ENCODE data around the gene SFXN3.

The SFXN3 gene

DNA sequence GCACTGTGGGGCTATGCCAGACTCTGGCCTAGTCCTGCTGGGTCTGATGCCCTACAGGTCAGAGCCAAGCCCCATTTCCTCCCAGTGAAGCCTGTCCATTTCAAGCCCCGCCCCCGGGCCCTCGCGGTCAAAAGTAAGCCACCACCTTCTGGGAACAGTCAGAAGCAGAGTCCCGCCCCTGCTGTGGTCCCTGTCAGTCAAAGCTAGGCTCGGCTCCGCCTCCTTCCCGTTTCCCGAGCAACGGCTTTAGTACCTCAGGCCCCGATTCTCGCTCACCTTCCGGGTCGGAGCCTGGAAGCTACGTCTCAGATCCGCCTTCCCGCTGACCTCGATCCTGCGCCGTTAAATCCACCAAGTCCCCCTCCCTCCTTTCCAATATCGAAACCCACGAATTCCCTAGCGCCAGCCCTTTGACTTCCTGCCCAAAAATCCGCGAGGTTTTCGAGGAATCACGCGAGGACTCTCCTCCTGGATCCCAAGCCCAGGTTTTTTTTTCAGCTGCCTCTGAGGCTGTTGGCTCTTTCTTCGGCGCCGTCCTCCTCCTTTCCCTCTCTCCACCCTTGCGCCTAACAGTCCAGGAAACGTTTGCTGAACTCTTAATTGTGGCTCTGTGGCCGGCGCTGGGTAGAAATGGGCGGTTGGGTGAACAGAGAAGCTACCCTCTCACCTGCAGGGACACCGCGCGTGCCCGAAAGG, 11.8 kb downstream of the SFXN3 start:
- Histone ChIP-seq H3K9me3 (ENCODE audit: control insufficient read depth in 5 of 5, low read length in 5 of 5) (no peaks in the 10 kb centered on the region), H3K4me1 (ENCODE audit: control insufficient read depth in 5 of 5, insufficient read depth in 5 of 5, low read length in 5 of 5) (peaks cover 11 to 20% (median 16%) of the 10 kb centered on the region in 5 donors), H3K27ac (ENCODE audit: low read depth, low read length) (peak overlapping the region; percentile 76), H3K9ac (ENCODE audit: low read length in 5 of 5) (peak overlapping the region; percentile 58 to 85 (median 80)), H3K36me3 (ENCODE audit: control insufficient read depth in 5 of 5, insufficient read depth in 5 of 5, low read length in 5 of 5) (peaks cover 0 to 26% (median 24%) of the 10 kb centered on the region in 5 donors), H3K27me3 (ENCODE audit: control insufficient read depth in 5 of 5, insufficient read depth in 4 of 5, low read length in 5 of 5) (peaks cover 12 to 18% (median 14%) of the 10 kb centered on the region in 5 donors), H3K4me3 (ENCODE audit: low read depth in 1 of 5, low read length in 5 of 5) (peak overlapping the region; percentile 60 to 88 (median 75))

DNA sequence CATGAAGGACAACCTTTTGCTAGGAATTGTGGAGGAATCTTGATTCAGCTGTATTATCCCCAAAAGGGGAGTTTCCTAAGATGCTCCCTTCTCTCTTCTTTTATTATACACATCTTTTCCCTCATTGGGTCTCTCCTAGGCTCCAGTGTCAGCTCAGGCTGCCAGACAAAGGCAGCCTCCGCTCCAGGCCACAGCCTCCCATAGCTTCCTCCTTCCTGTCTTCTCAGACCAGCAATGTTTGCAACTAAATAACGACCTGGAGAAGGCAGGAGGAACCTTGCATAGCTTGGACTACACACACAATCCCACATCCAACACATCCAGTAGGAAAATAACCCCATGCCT, 12.3 kb downstream of the SFXN3 start:
- H3K9me3 ChIP-seq (ENCODE audit: control insufficient read depth in 5 of 5, low read length in 5 of 5): no peaks in the 10 kb centered on the region
- H3K4me1 ChIP-seq (ENCODE audit: control insufficient read depth in 5 of 5, insufficient read depth in 5 of 5, low read length in 5 of 5): peaks cover 11 to 20% (median 16%) of the 10 kb centered on the region in 5 donors
- H3K36me3 ChIP-seq (ENCODE audit: control insufficient read depth in 5 of 5, insufficient read depth in 5 of 5, low read length in 5 of 5): peaks cover 0 to 21% (median 18%) of the 10 kb centered on the region in 5 donors
- peak overlapping the region; percentile 76 for H3K27ac ChIP-seq (ENCODE audit: low read depth, low read length)
- H3K9ac ChIP-seq (ENCODE audit: low read length in 5 of 5): peak overlapping the region; percentile 7 to 85 (median 80)
- H3K4me3 ChIP-seq (ENCODE audit: low read depth in 1 of 5, low read length in 5 of 5): peak overlapping the region; percentile 60 to 88 (median 75)
- H3K27me3 ChIP-seq (ENCODE audit: control insufficient read depth in 5 of 5, insufficient read depth in 4 of 5, low read length in 5 of 5): peaks cover 17 to 23% (median 19%) of the 10 kb centered on the region in 5 donors

DNA sequence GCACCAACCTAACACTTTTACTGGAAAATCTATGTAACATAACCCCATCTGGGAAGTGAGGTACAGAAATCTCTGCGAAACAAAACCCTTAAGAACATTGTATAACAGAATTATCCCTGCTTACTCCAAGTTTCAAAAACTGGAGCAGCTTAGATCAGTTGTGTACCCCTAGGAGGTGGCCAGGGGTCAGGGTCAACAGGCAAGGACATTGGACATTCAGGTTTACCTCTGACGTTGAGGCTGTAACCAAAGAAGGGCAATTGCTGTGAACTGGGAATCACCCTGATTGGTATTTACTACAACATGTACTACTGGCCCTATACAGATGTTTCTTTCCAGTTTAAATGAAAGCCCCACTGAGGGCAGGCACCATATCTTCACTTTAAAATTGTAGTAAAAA, 13.1 kb downstream of the SFXN3 start:
- peaks cover 11 to 20% (median 16%) of the 10 kb centered on the region in 5 donors for H3K4me1 ChIP-seq (ENCODE audit: control insufficient read depth in 5 of 5, insufficient read depth in 5 of 5, low read length in 5 of 5)
- H3K27me3 ChIP-seq (ENCODE audit: control insufficient read depth in 5 of 5, insufficient read depth in 4 of 5, low read length in 5 of 5): peaks cover 25 to 31% (median 27%) of the 10 kb centered on the region in 5 donors
- no peak overlapping the region for H3K27ac ChIP-seq (ENCODE audit: low read depth, low read length)

DNA sequence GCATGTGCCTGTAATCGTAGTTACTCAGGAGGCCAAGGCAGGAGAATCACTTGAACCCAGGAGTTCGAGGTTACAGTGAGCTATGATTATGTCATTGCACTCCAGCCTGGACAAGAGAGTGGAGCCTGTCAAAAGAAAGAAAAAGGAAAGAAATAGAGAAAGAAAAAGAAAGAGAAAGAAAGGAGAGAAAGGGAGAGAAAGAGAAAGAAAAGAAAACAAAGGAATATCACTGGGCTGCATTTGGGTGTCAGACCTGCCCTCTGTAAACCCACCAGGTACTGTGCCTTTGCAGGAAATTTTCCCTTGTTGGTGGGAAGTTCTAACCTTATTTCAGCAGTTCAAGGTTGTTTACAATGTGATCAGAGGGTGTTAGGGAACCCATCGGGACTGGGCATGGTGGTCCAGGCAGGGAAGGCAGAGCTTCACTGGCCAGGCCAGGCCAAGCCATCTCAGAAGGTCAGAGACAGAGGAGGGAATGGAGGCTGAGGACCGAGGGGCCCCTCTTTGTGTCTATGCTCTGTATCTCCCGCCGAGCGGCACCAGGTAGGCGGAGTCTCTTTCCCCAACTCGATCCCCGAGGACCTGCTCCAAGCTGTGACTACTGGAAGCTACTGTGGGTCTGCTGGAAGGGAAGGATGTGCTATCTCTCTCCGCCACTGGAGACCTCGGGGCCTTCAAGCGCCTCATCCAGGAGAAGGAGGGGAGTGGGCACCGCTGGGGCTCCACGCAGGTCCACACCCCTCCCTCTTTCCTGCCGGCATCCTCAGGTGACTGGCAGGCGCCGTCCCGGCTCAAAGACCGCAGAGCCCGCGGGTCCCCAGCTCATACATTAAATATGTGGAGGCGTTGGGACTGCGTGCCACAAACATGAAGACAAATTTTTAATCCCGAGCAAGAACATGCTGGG, 15.6 kb downstream of the SFXN3 start:
- Histone ChIP-seq H3K27ac (ENCODE audit: low read depth, low read length) (no peak overlapping the region), H3K9me3 (ENCODE audit: control insufficient read depth in 5 of 5, low read length in 5 of 5) (no peaks in the 10 kb centered on the region), H3K36me3 (ENCODE audit: control insufficient read depth in 5 of 5, insufficient read depth in 5 of 5, low read length in 5 of 5) (no peaks in the 10 kb centered on the region), H3K27me3 (ENCODE audit: control insufficient read depth in 5 of 5, insufficient read depth in 4 of 5, low read length in 5 of 5) (peaks cover 37 to 49% (median 42%) of the 10 kb centered on the region in 5 donors), H3K4me1 (ENCODE audit: control insufficient read depth in 5 of 5, insufficient read depth in 5 of 5, low read length in 5 of 5) (peaks cover 11 to 27% (median 22%) of the 10 kb centered on the region in 5 donors), H3K9ac (ENCODE audit: low read length in 5 of 5) (no peak overlapping the region), H3K4me3 (ENCODE audit: low read depth in 1 of 5, low read length in 5 of 5) (no peak overlapping the region)

More for the DNA sequence above, 13.1 kb downstream of the SFXN3 start:
- Histone ChIP-seq H3K4me3 (ENCODE audit: low read depth in 1 of 5, low read length in 5 of 5) (no peak overlapping the region), H3K9me3 (ENCODE audit: control insufficient read depth in 5 of 5, low read length in 5 of 5) (no peaks in the 10 kb centered on the region), H3K9ac (ENCODE audit: low read length in 5 of 5) (no peak overlapping the region), H3K36me3 (ENCODE audit: control insufficient read depth in 5 of 5, insufficient read depth in 5 of 5, low read length in 5 of 5) (peaks cover 0 to 13% (median 11%) of the 10 kb centered on the region in 5 donors)

DNA sequence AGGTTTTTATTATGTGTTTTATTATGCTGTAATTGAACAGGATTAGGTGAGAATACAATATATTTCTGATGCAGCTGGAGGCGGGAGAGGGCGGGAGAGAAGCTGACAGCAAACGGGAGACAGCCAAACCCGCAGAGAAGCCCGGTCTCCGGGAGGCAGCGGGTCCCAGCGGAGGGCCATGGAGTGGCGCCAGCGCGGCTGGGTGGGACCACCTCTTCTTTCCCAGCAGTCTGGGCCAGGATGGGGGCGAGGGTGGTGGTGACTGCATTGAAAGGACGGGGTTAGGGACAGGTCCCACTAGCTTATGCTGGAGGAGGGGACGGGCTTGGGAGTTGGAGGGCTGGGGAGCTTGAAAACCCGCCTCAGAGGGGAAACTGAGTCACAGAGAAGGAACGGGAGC, 16.2 kb downstream of the SFXN3 start:
- Histone ChIP-seq H3K27me3 (ENCODE audit: control insufficient read depth in 5 of 5, insufficient read depth in 4 of 5, low read length in 5 of 5) (peaks cover 37 to 49% (median 42%) of the 10 kb centered on the region in 5 donors), H3K9ac (ENCODE audit: low read length in 5 of 5) (no peak overlapping the region), H3K4me3 (ENCODE audit: low read depth in 1 of 5, low read length in 5 of 5) (no peak overlapping the region), H3K9me3 (ENCODE audit: control insufficient read depth in 5 of 5, low read length in 5 of 5) (no peaks in the 10 kb centered on the region), H3K27ac (ENCODE audit: low read depth, low read length) (no peak overlapping the region), H3K4me1 (ENCODE audit: control insufficient read depth in 5 of 5, insufficient read depth in 5 of 5, low read length in 5 of 5) (peaks cover 9 to 21% (median 16%) of the 10 kb centered on the region in 5 donors), H3K36me3 (ENCODE audit: control insufficient read depth in 5 of 5, insufficient read depth in 5 of 5, low read length in 5 of 5) (no peaks in the 10 kb centered on the region)

DNA sequence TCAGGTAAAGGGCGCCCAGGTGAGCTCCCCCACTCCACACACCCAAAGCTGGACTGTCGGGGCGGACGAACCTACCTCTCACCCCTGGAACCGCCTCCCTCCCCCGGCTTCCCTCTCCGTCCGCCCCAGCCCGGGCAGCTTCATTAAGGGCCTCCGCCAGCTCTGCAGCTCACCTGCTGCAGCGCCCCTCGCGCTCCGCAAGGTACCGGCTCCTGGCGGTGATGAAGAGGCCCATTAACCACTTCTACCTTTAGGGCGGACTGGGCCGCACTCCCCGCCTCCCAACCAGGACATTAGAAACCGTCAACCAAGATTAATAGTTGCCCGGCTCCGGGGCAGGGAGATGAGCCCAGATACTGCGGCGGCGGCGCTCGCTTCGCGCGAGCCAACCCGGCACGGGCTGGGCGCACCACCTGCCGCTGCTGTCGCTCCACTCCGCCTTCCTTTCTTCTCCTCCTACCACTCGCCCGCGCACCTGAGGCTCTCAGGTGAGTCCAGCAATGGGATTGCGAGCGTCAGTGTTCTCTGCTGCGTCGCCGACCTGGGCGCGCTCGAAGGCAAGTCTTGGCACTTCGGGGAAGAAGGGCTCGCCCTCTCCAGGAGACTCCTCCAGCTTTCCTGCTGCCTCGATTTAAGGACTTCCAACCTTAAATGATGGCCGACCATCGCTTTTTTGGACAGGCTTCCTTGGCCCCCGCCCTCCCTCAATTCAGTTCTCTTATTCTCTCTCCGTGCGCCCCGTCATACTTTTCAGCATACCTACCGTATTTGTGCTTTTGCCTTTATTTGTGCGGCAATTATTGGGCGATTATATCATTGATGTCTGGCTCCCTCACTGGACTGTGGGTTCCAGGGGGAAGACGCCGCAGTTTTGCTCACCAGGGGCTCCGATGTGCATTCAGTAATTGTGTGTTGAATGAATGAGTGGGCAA, 17.2 kb downstream of the SFXN3 start:
- Histone ChIP-seq H3K9ac (ENCODE audit: low read length in 5 of 5) (no peak overlapping the region), H3K9me3 (ENCODE audit: control insufficient read depth in 5 of 5, low read length in 5 of 5) (no peaks in the 10 kb centered on the region), H3K4me3 (ENCODE audit: low read depth in 1 of 5, low read length in 5 of 5) (no peak overlapping the region), H3K36me3 (ENCODE audit: control insufficient read depth in 5 of 5, insufficient read depth in 5 of 5, low read length in 5 of 5) (no peaks in the 10 kb centered on the region), H3K27ac (ENCODE audit: low read depth, low read length) (no peak overlapping the region), H3K27me3 (ENCODE audit: control insufficient read depth in 5 of 5, insufficient read depth in 4 of 5, low read length in 5 of 5) (peaks cover 37 to 49% (median 42%) of the 10 kb centered on the region in 5 donors), H3K4me1 (ENCODE audit: control insufficient read depth in 5 of 5, insufficient read depth in 5 of 5, low read length in 5 of 5) (peaks cover 3 to 12% (median 10%) of the 10 kb centered on the region in 5 donors)

DNA sequence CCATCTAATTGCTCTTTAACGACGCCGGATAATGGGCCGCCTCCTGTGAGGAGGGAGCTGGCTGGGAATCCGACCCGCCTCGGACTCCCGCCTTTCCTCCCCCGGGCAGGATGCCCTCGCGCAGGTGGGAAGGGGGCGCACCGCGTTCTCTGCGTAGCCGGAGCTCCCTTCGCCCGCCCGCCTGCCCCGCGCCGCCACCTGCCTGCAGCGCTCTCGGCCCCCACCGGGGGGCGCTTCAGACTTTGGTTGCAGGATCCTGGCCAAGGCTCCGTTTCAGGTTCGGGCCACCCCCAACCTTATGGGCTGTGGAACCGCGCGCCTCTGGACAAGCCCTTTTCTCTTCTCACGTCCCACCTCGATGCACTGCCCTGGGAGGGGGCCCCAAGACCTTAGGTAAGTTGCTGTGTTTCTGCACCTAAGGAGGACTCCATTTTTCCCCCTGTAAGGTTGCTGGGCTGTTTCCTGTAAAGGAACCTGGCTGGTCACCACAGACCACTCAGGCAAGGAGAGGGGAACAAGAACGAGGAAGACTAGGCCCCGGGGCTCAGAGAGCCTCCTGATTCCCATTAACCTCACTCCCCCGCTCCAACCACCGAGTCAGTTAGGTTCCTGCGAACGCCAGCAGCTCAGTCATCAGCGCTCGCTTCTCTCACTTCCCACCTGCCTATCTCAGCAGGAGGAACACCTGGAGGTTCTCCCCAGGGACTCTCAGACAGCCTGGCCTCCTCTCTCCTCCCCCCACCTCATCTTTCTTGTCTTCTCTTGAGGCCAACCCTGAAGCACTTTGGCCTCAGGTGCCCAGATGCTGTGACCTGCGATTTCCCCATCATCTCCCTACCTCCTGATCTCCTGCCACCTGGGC, 19.4 kb downstream of the SFXN3 start:
- H3K4me1 ChIP-seq (ENCODE audit: control insufficient read depth in 5 of 5, insufficient read depth in 5 of 5, low read length in 5 of 5): peaks cover 0 to 9% (median 7%) of the 10 kb centered on the region in 5 donors
- H3K27me3 ChIP-seq (ENCODE audit: control insufficient read depth in 5 of 5, insufficient read depth in 4 of 5, low read length in 5 of 5): peaks cover 37 to 46% (median 42%) of the 10 kb centered on the region in 5 donors
- H3K27ac ChIP-seq (ENCODE audit: low read depth, low read length): no peak overlapping the region
- no peaks in the 10 kb centered on the region for H3K36me3 ChIP-seq (ENCODE audit: control insufficient read depth in 5 of 5, insufficient read depth in 5 of 5, low read length in 5 of 5)
- peak overlapping the region in 2 of 5 donors; percentile 29 to 45 for H3K4me3 ChIP-seq (ENCODE audit: low read depth in 1 of 5, low read length in 5 of 5)
- H3K9me3 ChIP-seq (ENCODE audit: control insufficient read depth in 5 of 5, low read length in 5 of 5): no peaks in the 10 kb centered on the region
- no peak overlapping the region for H3K9ac ChIP-seq (ENCODE audit: low read length in 5 of 5)

DNA sequence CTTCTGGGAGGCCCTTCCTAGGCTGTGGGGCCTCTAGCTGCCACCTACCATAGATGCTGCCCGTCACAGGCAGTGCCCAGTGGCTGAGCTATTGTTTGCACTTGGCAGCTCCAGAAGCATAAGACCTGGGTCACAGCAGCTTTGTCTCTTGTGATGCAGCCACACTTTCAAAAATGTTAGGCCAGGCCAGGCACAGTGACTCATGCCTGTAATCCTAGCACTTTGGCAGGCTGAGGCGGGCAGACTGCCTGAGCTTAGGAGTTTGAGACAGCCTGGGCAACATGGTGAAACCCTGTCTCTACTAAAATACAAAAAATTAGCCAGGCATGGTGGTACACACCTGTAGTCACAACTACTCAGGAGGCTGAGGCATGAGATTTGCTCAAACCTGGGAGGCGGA, 21.3 kb downstream of the SFXN3 start:
- Histone ChIP-seq H3K4me3 (ENCODE audit: low read depth in 1 of 5, low read length in 5 of 5) (no peak overlapping the region), H3K27me3 (ENCODE audit: control insufficient read depth in 5 of 5, insufficient read depth in 4 of 5, low read length in 5 of 5) (peaks cover 26 to 37% (median 35%) of the 10 kb centered on the region in 5 donors), H3K36me3 (ENCODE audit: control insufficient read depth in 5 of 5, insufficient read depth in 5 of 5, low read length in 5 of 5) (no peaks in the 10 kb centered on the region), H3K9ac (ENCODE audit: low read length in 5 of 5) (no peak overlapping the region), H3K4me1 (ENCODE audit: control insufficient read depth in 5 of 5, insufficient read depth in 5 of 5, low read length in 5 of 5) (peaks cover 0 to 9% (median 7%) of the 10 kb centered on the region in 5 donors), H3K27ac (ENCODE audit: low read depth, low read length) (no peak overlapping the region), H3K9me3 (ENCODE audit: control insufficient read depth in 5 of 5, low read length in 5 of 5) (no peaks in the 10 kb centered on the region)

DNA sequence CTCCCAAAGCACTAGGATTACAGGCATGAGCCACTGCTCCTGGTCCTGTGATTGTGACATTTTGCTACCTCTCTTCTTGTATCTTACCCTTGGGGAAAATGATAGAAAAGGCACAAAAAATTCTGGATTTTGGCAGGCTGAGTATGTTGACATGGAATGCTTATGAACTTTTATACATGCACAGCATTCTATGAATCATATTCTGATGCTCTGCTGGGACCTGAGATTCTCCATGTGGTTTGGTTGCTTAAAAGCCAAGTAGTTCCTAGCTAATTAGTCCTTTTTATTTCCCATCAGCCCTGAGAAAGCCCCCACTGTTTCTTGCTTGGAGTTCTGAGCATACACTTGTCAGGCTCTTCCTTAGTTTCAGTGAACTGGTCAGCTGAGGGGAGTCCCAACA, 22.5 kb downstream of the SFXN3 start:
- no peaks in the 10 kb centered on the region for H3K36me3 ChIP-seq (ENCODE audit: control insufficient read depth in 5 of 5, insufficient read depth in 5 of 5, low read length in 5 of 5)
- H3K9me3 ChIP-seq (ENCODE audit: control insufficient read depth in 5 of 5, low read length in 5 of 5): no peaks in the 10 kb centered on the region
- peaks cover 0 to 9% (median 7%) of the 10 kb centered on the region in 5 donors for H3K4me1 ChIP-seq (ENCODE audit: control insufficient read depth in 5 of 5, insufficient read depth in 5 of 5, low read length in 5 of 5)
- no peak overlapping the region for H3K4me3 ChIP-seq (ENCODE audit: low read depth in 1 of 5, low read length in 5 of 5)
- H3K9ac ChIP-seq (ENCODE audit: low read length in 5 of 5): no peak overlapping the region
- peaks cover 13 to 25% (median 23%) of the 10 kb centered on the region in 5 donors for H3K27me3 ChIP-seq (ENCODE audit: control insufficient read depth in 5 of 5, insufficient read depth in 4 of 5, low read length in 5 of 5)
- no peak overlapping the region for H3K27ac ChIP-seq (ENCODE audit: low read depth, low read length)
